Sigmoid colon (tissue), 7 donors: ENCODE measurements around the gene FBXW5. TPM values are rescaled to one million over a fixed set of nuclear protein-coding genes. Genes with fewer than 3 reads are reported as not detected.

ENCODE experiments used
- DNase-seq: peaks from one replicate; pipeline ENCODE4 v3.0.0-alpha.2; 2019
- H3K27ac ChIP-seq, 4 donors: fragments of 200-600 bp; sonication (generic); one replicate each; pipeline ENCODE4 v1.5.1; 2016 to 2019; ENCODE audit warnings: mild to moderate bottlenecking in 1 of 4
- H3K27me3 ChIP-seq, 3 donors: fragments of 200-600 bp; sonication (generic); one replicate each; pipeline ENCODE4 v1.5.1; 2019; ENCODE audit warnings: mild to moderate bottlenecking in 1 of 3
- H3K36me3 ChIP-seq, 4 donors: fragments of 200-600 bp; sonication (generic); one replicate each; pipeline ENCODE4 v1.5.1; 2016 to 2019
- H3K4me1 ChIP-seq, 4 donors: fragments of 200-600 bp; sonication (generic); one replicate each; pipeline ENCODE4 v1.5.1; 2017 to 2019
- H3K4me3 ChIP-seq, 4 donors: fragments of 200-600 bp; sonication (generic); one replicate each; pipeline ENCODE4 v1.5.1; 2017 to 2019; ENCODE audit warnings: mild to moderate bottlenecking in 2 of 4, moderate library complexity in 1 of 4
- H3K9me3 ChIP-seq, 4 donors: fragments of 200-600 bp in 3 of 4; sonication (generic) in 3 of 4; one replicate each; pipeline versions ENCODE4 v1.5.1 to v1.6.1; 2013 to 2019
- EP300 ChIP-seq, 4 donors: sonication (generic); formaldehyde crosslinking; IDR thresholded peaks; one replicate each; pipeline ENCODE4 v1.6.1; 2017; ENCODE audit warnings: antibody characterized with exemption in 4 of 4
- POLR2A ChIP-seq, 2 donors: fragments of 450-650 bp; IDR thresholded peaks; one replicate each; pipeline ENCODE4 v1.6.1; 2016; ENCODE audit warnings: antibody characterized with exemption in 2 of 2, mild to moderate bottlenecking in 2 of 2, moderate library complexity in 2 of 2
- POLR2AphosphoS5 ChIP-seq, 4 donors: sonication (generic); formaldehyde crosslinking; IDR thresholded peaks; one replicate each; pipeline ENCODE4 v1.6.1; 2017; ENCODE audit warnings: antibody characterized with exemption in 4 of 4
- WGBS, 2 donors: extraction: QIAGEN DNeasy Blood & Tissue Kit; methylation state at CpG; one replicate each; pipeline ENCODE4 v1.1.7; 2013; 5-methylcytosine and 5-hydroxymethylcytosine counted together
- intact Hi-C: fragments of 100-400 bp; cut with DNase I; formaldehyde crosslinking; loops from one replicate; pipeline ENCODE4 v1.15.1; 2023
- polyA plus RNA-seq, 3 donors: library from polyadenylated mRNA; stranded (reverse); fragments of 200-250 nt; gene quantifications; one replicate each; pipeline ENCODE4 v1.2.3, GENCODE V29; 2013
- total RNA-seq, 4 donors: library from RNA; depleted of rRNA; stranded (reverse); fragments of >200 nt; gene quantifications; one replicate each; pipeline ENCODE4 v1.1.0, GENCODE V29; 2016
- TF ChIP-seq, protein P1 (sequence below), 4 experiments: fragments of 450-650 bp in 3 of 4; fragments of 200-600 bp in 1 of 4; IDR thresholded peaks; one replicate each; pipeline ENCODE4 v1.5.1; 2016 to 2019; ENCODE audit warnings: antibody characterized with exemption in 4 of 4, mild to moderate bottlenecking in 3 of 4, moderate library complexity in 2 of 4
- donor health status: healthy with polysubstance abuse.
- donor health status: Bipolar disorder and iron deficiency.
- donor health status: healthy.

Gene FBXW5
- total and polyA plus RNA-seq, 7 donors = 147 to 202 (median 170) TPM

DNA sequence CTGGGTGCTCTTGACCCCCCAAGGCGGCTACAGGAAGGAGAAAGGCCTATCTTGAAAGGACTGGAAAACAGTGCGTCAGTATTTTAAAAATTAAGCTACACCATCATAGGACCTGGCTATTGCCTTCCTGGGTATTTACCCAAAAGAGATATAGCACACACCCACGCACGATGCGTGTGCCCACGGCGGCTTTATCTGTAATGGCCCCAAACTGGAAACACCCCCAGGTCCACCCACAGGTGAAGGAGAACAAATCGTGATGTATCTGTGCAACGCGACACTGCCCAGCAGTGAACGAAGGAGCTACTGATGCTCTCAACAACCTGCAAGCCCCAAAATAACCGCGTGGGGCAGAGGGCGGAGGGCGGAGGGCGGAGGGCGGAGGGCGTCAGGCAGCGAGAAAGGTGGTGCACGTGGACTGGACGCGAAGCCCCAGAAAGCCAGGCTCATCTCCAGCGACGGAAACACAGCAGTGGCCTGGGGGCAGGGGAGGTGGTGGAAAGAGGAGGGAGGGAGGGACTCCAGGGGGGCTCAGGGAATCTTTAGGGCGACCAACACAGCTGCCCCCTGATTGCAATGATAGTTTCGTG, 20.4 kb upstream of the FBXW5 start:
- WGBS, 2 donors = 69 to 84% methylated on average over 26 of the region's 26 CpGs
- no peaks in the 10 kb centered on the region for H3K36me3 ChIP-seq
- peaks cover 0 to 21% (median 0%) of the 10 kb centered on the region in 3 donors for H3K27me3 ChIP-seq
- no peak overlapping the region for H3K4me3 ChIP-seq
- no peaks in the 10 kb centered on the region for H3K9me3 ChIP-seq
- no peak for DNase-seq
- TF ChIP-seq POLR2AphosphoS5 (IDR thresholded peaks at IDR 0.05) (no peak), EP300 (IDR thresholded peaks at IDR 0.05) (no peak), POLR2A (IDR thresholded peaks at IDR 0.05) (no peak)
- TF ChIP-seq, protein P1, sequence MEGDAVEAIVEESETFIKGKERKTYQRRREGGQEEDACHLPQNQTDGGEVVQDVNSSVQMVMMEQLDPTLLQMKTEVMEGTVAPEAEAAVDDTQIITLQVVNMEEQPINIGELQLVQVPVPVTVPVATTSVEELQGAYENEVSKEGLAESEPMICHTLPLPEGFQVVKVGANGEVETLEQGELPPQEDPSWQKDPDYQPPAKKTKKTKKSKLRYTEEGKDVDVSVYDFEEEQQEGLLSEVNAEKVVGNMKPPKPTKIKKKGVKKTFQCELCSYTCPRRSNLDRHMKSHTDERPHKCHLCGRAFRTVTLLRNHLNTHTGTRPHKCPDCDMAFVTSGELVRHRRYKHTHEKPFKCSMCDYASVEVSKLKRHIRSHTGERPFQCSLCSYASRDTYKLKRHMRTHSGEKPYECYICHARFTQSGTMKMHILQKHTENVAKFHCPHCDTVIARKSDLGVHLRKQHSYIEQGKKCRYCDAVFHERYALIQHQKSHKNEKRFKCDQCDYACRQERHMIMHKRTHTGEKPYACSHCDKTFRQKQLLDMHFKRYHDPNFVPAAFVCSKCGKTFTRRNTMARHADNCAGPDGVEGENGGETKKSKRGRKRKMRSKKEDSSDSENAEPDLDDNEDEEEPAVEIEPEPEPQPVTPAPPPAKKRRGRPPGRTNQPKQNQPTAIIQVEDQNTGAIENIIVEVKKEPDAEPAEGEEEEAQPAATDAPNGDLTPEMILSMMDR (IDR thresholded peaks at IDR 0.05) = no peak
- H3K27ac ChIP-seq = no peak overlapping the region
- intact Hi-C loops = no loop called here
- peaks cover 0 to 5% (median 3%) of the 10 kb centered on the region in 4 donors for H3K4me1 ChIP-seq

- peaks cover 0 to 5% (median 3%) of the 10 kb centered on the region in 4 donors for H3K4me1 ChIP-seq
- WGBS, 2 donors = 16 to 64% methylated on average over 22 of the region's 22 CpGs
- TF ChIP-seq POLR2AphosphoS5 (IDR thresholded peaks at IDR 0.05) (no peak), POLR2A (IDR thresholded peaks at IDR 0.05) (no peak), EP300 (IDR thresholded peaks at IDR 0.05) (no peak)
- TF ChIP-seq, protein P1 (IDR thresholded peaks at IDR 0.05) = no peak
- no peak overlapping the region for H3K4me3 ChIP-seq
- no peaks in the 10 kb centered on the region for H3K36me3 ChIP-seq
- DNase-seq = no peak
- peaks cover 0 to 19% (median 0%) of the 10 kb centered on the region in 3 donors for H3K27me3 ChIP-seq
- no peaks in the 10 kb centered on the region for H3K9me3 ChIP-seq
- intact Hi-C loops = no loop called here
- no peak overlapping the region for H3K27ac ChIP-seq
Measured at GRCh38 chr9:136964171-136964689, 19.7 kb upstream of the FBXW5 start.

- peaks cover 0 to 5% (median 3%) of the 10 kb centered on the region in 4 donors for H3K4me1 ChIP-seq
- no peak overlapping the region for H3K27ac ChIP-seq
- WGBS, 2 donors = 84 to 88% methylated on average over 12 of the region's 12 CpGs
- no peaks in the 10 kb centered on the region for H3K9me3 ChIP-seq
- H3K4me3 ChIP-seq = no peak overlapping the region
- intact Hi-C loops = no loop called here
- H3K36me3 ChIP-seq = no peaks in the 10 kb centered on the region
- peaks cover 0 to 15% (median 0%) of the 10 kb centered on the region in 3 donors for H3K27me3 ChIP-seq
- TF ChIP-seq, protein P1 (IDR thresholded peaks at IDR 0.05) = no peak
- TF ChIP-seq EP300 (IDR thresholded peaks at IDR 0.05) (no peak), POLR2A (IDR thresholded peaks at IDR 0.05) (no peak), POLR2AphosphoS5 (IDR thresholded peaks at IDR 0.05) (no peak)
- DNase-seq = no peak
Measured at GRCh38 chr9:136963751-136964150, 19.2 kb upstream of the FBXW5 start.

DNA sequence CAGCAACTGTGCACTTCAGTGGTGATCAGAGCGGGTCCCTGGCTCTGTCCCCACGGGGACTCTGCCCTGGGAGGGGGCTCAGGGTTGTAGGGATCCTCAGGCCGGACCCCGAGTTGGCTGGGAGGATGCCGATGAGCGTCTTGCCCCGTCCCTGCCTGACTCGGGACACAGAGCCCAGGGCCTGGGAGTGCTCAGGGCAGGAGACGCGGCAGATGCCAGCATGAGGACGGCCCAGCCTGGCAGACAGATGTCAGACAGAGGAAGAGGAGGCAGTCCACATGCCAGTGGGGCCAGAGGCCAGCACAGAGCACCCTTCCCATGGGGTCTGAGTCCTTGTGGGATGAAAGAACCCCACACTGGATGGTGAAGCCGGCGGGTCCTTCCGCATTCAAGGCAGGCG, 18.8 kb upstream of the FBXW5 start:
- TF ChIP-seq POLR2A (IDR thresholded peaks at IDR 0.05) (no peak), EP300 (IDR thresholded peaks at IDR 0.05) (no peak), POLR2AphosphoS5 (IDR thresholded peaks at IDR 0.05) (no peak)
- TF ChIP-seq, protein P1 (IDR thresholded peaks at IDR 0.05) = no peak
- H3K4me3 ChIP-seq = no peak overlapping the region
- no peaks in the 10 kb centered on the region for H3K36me3 ChIP-seq
- peaks cover 0 to 10% (median 0%) of the 10 kb centered on the region in 3 donors for H3K27me3 ChIP-seq
- DNase-seq = no peak
- intact Hi-C loops = no loop called here
- no peak overlapping the region for H3K27ac ChIP-seq
- no peaks in the 10 kb centered on the region for H3K9me3 ChIP-seq
- 90 to 93% methylated on average over 15 of the region's 15 CpGs for WGBS, 2 donors
- peaks cover 0 to 5% (median 3%) of the 10 kb centered on the region in 4 donors for H3K4me1 ChIP-seq
